ENCODE results near the gene FAM20A. TPM values are rescaled to one million over a fixed set of nuclear protein-coding genes. Genes with fewer than 3 reads are reported as not detected.

FAM20A gene
- total RNA-seq, 1 experiment from 2014 or later, result 1.3 TPM

- CTCF ChIA-PET, result no interaction called here
- H3K4me3 Mint-ChIP-seq (ENCODE audit: low read depth, unreplicated experiment), result peak overlapping the region; percentile 96
- no peak for TF ChIP-seq CTCF (IDR thresholded peaks at IDR 0.05; ENCODE audit: unreplicated experiment)
- peak overlapping the region; percentile 98 for H3K27ac Mint-ChIP-seq (ENCODE audit: unreplicated experiment)
- H3K4me1 Mint-ChIP-seq (ENCODE audit: low read depth, unreplicated experiment), result peaks cover 14% of the 10 kb centered on the region
- no peaks in the 10 kb centered on the region for H3K9me3 Mint-ChIP-seq (ENCODE audit: low read depth, unreplicated experiment)
- TSS peak; percentile 76 for BruUV-seq (replicated peaks)
- intact Hi-C loops (cut with micrococcal nuclease; ENCODE audit: unreplicated experiment), result no loop called here
- H3K27me3 Mint-ChIP-seq (ENCODE audit: unreplicated experiment), result no peaks in the 10 kb centered on the region
- H3K36me3 Mint-ChIP-seq (ENCODE audit: insufficient read depth, unreplicated experiment), result peaks cover 43% of the 10 kb centered on the region
- no peak for DNase-seq
Observed at GRCh38 chr17:68511254-68511670, 89.9 kb downstream of the FAM20A start.

GRCh38 chr17:68509141-68510057, 91.8 kb downstream of the FAM20A start:
- Mint-ChIP-seq H3K27me3 (ENCODE audit: unreplicated experiment) (no peaks in the 10 kb centered on the region), H3K4me1 (ENCODE audit: low read depth, unreplicated experiment) (peaks cover under 1% of the 10 kb centered on the region), H3K36me3 (ENCODE audit: insufficient read depth, unreplicated experiment) (peaks cover 32% of the 10 kb centered on the region), H3K9me3 (ENCODE audit: low read depth, unreplicated experiment) (no peaks in the 10 kb centered on the region), H3K4me3 (ENCODE audit: low read depth, unreplicated experiment) (no peak overlapping the region), H3K27ac (ENCODE audit: unreplicated experiment) (no peak overlapping the region)
- no TSS peak for BruUV-seq (replicated peaks)
- no peak for DNase-seq
- CTCF ChIA-PET, result no interaction called here
- intact Hi-C loops (cut with micrococcal nuclease; ENCODE audit: unreplicated experiment), result no loop called here
- TF ChIP-seq CTCF (IDR thresholded peaks at IDR 0.05; ENCODE audit: unreplicated experiment), result no peak

GRCh38 chr17:68507576-68507975, 93.6 kb downstream of the FAM20A start:
- no peak for DNase-seq
- no TSS peak for BruUV-seq (replicated peaks)
- Mint-ChIP-seq H3K36me3 (ENCODE audit: insufficient read depth, unreplicated experiment) (peaks cover 16% of the 10 kb centered on the region), H3K4me1 (ENCODE audit: low read depth, unreplicated experiment) (no peaks in the 10 kb centered on the region), H3K27me3 (ENCODE audit: unreplicated experiment) (no peaks in the 10 kb centered on the region), H3K9me3 (ENCODE audit: low read depth, unreplicated experiment) (no peaks in the 10 kb centered on the region), H3K4me3 (ENCODE audit: low read depth, unreplicated experiment) (no peak overlapping the region), H3K27ac (ENCODE audit: unreplicated experiment) (no peak overlapping the region)
- TF ChIP-seq CTCF (IDR thresholded peaks at IDR 0.05; ENCODE audit: unreplicated experiment), result no peak
- intact Hi-C loops (cut with micrococcal nuclease; ENCODE audit: unreplicated experiment), result no loop called here
- CTCF ChIA-PET, result no interaction called here

GRCh38 chr17:68505951-68506350, 95.2 kb downstream of the FAM20A start:
- Mint-ChIP-seq H3K9me3 (ENCODE audit: low read depth, unreplicated experiment) (no peaks in the 10 kb centered on the region), H3K27ac (ENCODE audit: unreplicated experiment) (no peak overlapping the region), H3K27me3 (ENCODE audit: unreplicated experiment) (no peaks in the 10 kb centered on the region), H3K4me3 (ENCODE audit: low read depth, unreplicated experiment) (no peak overlapping the region), H3K4me1 (ENCODE audit: low read depth, unreplicated experiment) (no peaks in the 10 kb centered on the region), H3K36me3 (ENCODE audit: insufficient read depth, unreplicated experiment) (no peaks in the 10 kb centered on the region)
- no TSS peak for BruUV-seq (replicated peaks)
- no peak for TF ChIP-seq CTCF (IDR thresholded peaks at IDR 0.05; ENCODE audit: unreplicated experiment)
- no peak for DNase-seq
- intact Hi-C loops (cut with micrococcal nuclease; ENCODE audit: unreplicated experiment), result no loop called here
- CTCF ChIA-PET, result no interaction called here
